Body of pancreas (tissue), 4 donors: ENCODE measurements around the gene PBX1.

Experiments used
- CTCF ChIP-seq, 7 experiments: fragments of 450-650 bp in 4 of 7; fragments of 200-600 bp in 3 of 7; sonication (generic) in 3 of 7; IDR thresholded peaks; one replicate each; pipeline ENCODE4 v1.5.1; 2016 to 2019; ENCODE audit warnings: antibody characterized with exemption in 7 of 7
- POLR2A ChIP-seq, 3 donors: fragments of 450-650 bp; IDR thresholded peaks; one replicate each; pipeline ENCODE4 v1.6.1; 2016; ENCODE audit warnings: antibody characterized with exemption in 3 of 3, mild to moderate bottlenecking in 2 of 3

GRCh38 chr1:164608651-164609057, 49.7 kb downstream of the PBX1 start:
- no peak for TF ChIP-seq CTCF (IDR thresholded peaks at IDR 0.05)
- no peak for TF ChIP-seq POLR2A (IDR thresholded peaks at IDR 0.05)
